Neutrophil (primary cell): Measurements from ENCODE around the gene NOP16.
"Not testable (repeated sequence)": the region's sequence is repeated elsewhere in the genome, so short reads cannot be mapped to it uniquely, and the experiment has no call there.

Experiments used
- H3K27ac ChIP-seq: fragments of 200-600 bp; sonication (generic); 2 replicates; pipeline ENCODE4 v1.5.1; 2016; ENCODE audit warnings: mild to moderate bottlenecking, moderate library complexity
- H3K27me3 ChIP-seq: fragments of 200-600 bp; sonication (generic); 2 replicates; pipeline ENCODE4 v1.6.0; 2016; ENCODE audit warnings: mild to moderate bottlenecking
- H3K36me3 ChIP-seq: fragments of 200-600 bp; sonication (generic); 2 replicates; pipeline ENCODE4 v1.5.1; 2017
- H3K4me1 ChIP-seq, 2 experiments: fragments of 200-600 bp in 1 of 2; sonication (generic) in 1 of 2; 1 replicate in 1 of 2; 2 replicates in 1 of 2; pipeline versions ENCODE4 v1.5.1 to v1.6.1; 2013 to 2016; ENCODE audit warnings: low read depth in 1 of 2, low read length in 1 of 2, mild to moderate bottlenecking in 1 of 2, moderate library complexity in 1 of 2; ENCODE audit not compliant: control insufficient read depth in 1 of 2, insufficient read depth in 1 of 2
- H3K4me3 ChIP-seq, 2 experiments: fragments of 200-600 bp in 1 of 2; sonication (generic) in 1 of 2; 1 replicate in 1 of 2; 2 replicates in 1 of 2; pipeline ENCODE4 v1.5.1; 2013 to 2016; ENCODE audit warnings: low read depth in 1 of 2, low read length in 1 of 2, mild to moderate bottlenecking in 1 of 2, moderate library complexity in 1 of 2
- H3K9me3 ChIP-seq: fragments of 200-600 bp; sonication (generic); 2 replicates; pipeline ENCODE4 v1.5.1; 2016
- CTCF ChIP-seq: fragments of 200-600 bp; sonication (generic); IDR thresholded peaks from 2 replicates; pipeline ENCODE4 v1.5.1; 2016; ENCODE audit warnings: antibody characterized with exemption

Gene NOP16

DNA sequence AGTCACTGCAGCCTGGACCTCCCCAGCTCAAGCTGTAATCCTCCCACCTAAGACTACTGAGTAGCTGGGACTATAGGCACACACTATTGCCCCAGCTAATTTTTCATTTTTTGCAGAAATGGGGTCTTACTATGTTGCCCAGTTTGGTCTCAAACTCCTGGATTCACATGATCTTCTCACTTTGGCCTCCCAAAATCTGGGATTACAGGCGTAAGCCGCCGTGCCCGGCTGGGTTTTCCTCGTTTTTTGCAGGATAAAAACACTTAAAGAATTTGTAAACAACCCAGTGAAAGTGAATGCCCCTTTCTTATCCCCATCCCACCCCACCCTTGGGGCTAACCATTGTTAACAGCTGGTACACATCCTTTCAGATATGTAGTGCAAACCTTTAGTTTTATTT, 20.2 kb upstream of the NOP16 start:
- peaks cover 53% of the 10 kb centered on the region for H3K36me3 ChIP-seq
- no peak overlapping the region for H3K4me3 ChIP-seq
- H3K9me3 ChIP-seq, result no peaks in the 10 kb centered on the region
- no peak for TF ChIP-seq CTCF
- no peak overlapping the region for H3K27ac ChIP-seq
- no peaks in the 10 kb centered on the region for H3K4me1 ChIP-seq
- no peaks in the 10 kb centered on the region for H3K27me3 ChIP-seq

DNA sequence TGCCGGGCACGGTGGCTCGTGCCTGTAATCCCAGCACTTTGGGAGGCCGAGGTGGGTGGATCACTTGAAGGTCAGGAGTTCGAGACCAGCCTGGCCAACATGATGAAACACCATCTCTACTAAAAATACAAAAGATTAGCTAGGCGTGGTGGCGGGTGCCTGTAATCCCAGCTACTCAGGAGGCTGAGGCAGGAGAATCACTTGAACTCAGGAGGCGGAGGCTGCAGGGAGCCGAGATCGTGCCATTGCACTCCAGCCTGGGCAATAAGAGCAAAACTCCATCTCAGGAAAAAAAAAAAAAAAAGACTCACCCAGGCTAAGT, 19.8 kb upstream of the NOP16 start:
- not testable (repeated sequence) for H3K9me3 ChIP-seq, H3K4me1 ChIP-seq, H3K4me3 ChIP-seq, H3K27ac ChIP-seq, H3K27me3 ChIP-seq
- H3K36me3 ChIP-seq, result peaks cover 54% of the 10 kb centered on the region

- no peaks in the 10 kb centered on the region for H3K4me1 ChIP-seq
- H3K27me3 ChIP-seq, result no peaks in the 10 kb centered on the region
- no peak overlapping the region for H3K27ac ChIP-seq
- H3K36me3 ChIP-seq, result peaks cover 54% of the 10 kb centered on the region
- TF ChIP-seq CTCF, result no peak
- no peak overlapping the region for H3K4me3 ChIP-seq
- no peaks in the 10 kb centered on the region for H3K9me3 ChIP-seq
Measured at GRCh38 chr5:176407456-176408251, 19.3 kb upstream of the NOP16 start.

DNA sequence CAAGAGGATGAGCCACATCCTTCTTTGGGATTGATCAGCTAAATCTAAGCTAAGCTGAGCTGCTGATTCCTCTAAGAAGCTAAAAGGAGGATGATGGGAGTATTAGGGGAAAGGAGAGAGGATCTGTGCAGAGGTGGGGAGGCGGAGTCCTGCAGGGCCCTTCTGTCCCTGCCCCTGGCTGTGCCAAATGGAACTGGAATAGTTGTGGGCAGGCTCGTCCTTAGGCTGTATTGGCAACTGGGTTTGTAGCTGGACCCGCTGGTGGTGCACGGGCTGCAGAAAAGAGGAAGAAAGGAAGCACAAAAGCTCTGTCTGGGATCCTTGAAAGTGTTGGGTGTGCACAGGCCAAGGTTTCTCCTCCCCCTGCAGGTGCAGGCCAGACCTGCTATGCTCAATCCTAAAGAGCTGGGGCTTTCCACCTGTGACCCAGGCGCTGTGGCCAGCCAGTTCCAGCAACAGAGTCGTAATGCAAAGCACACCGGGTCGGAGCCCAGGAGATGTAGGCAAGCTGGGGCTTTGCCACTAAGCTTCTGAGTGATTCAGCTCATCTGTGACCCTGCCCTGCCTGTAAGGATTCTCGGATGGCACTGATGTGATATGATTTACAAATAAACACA, 18.1 kb upstream of the NOP16 start:
- TF ChIP-seq CTCF, result no peak
- Histone ChIP-seq H3K27ac (no peak overlapping the region), H3K9me3 (no peaks in the 10 kb centered on the region), H3K4me3 (no peak overlapping the region), H3K36me3 (peaks cover 54% of the 10 kb centered on the region), H3K27me3 (no peaks in the 10 kb centered on the region), H3K4me1 (no peaks in the 10 kb centered on the region)

DNA sequence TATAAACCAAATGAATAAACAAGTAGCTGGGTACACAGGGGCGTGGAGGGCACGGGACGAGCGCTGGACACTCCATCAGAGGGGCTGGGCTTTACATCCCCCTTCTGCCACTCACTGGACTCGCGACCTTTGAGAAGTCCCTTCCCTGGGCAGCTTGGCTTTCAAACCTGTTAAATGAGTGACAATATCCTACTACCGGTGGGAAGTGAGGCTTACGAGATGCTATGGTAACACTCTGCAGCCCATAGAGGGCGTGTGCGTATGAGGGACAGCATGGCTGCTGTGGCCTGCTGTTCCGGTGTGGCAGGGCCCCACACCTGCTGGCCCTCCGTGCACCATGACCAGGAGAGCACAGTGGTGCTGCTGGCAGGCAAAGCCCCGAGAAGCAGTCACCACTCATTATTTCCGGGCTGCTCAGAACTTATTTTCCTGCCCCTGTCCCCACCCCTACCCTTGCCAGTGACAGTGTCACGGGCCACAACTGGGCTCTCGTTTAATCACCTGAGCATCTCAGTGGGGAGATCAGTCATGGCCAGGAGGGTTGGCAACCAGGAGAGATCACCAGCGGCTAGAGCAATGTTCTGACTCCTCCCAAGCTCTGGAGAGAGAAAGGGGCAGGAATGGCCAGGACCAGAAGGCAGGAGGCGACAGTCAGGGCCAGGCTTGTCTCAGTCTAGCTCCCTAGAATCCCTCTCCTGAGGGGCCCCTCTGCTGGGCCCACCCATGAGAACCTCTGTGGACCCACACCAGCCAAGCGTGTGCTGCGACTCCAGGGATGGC, 17.4 kb upstream of the NOP16 start:
- Histone ChIP-seq H3K27me3 (no peaks in the 10 kb centered on the region), H3K4me3 (no peak overlapping the region), H3K4me1 (no peaks in the 10 kb centered on the region), H3K27ac (no peak overlapping the region), H3K9me3 (no peaks in the 10 kb centered on the region), H3K36me3 (peaks cover 58% of the 10 kb centered on the region)
- no peak for TF ChIP-seq CTCF
